B cell (primary cell): ENCODE data around the gene LHFPL6. TPM values are rescaled to one million over a fixed set of nuclear protein-coding genes. Genes with fewer than 3 reads are reported as not detected.

Source experiments
- ATAC-seq: fragments of 200-7000 bp; cut with Tn5 transposase; one replicate; pipeline ENCODE4 v1.10.0; 2021; ENCODE audit warnings: low read depth, mild to moderate bottlenecking, moderate number of reproducible peaks, moderate library complexity
- CTCF ChIA-PET: fragments of 350-600 bp; sonication (Branson Sonifier 250); formaldehyde crosslinking; loops from one replicate; lab custom pipeline; 2021; ENCODE audit warnings: antibody characterized with exemption, inconsistent platforms; lab: Charles Lee
- POLR2A ChIA-PET: fragments of 350-600 bp; sonication (Branson Sonifier 250); formaldehyde crosslinking; loops from one replicate; lab custom pipeline; 2021; ENCODE audit warnings: antibody characterized with exemption; lab: Charles Lee
- DNase-seq: peaks from one replicate; pipeline ENCODE4 v3.0.0; 2013
- H2AFZ ChIP-seq: 2 replicates; pipeline ENCODE4 v1.6.1; 2012; ENCODE audit warnings: mild to moderate bottlenecking, low read depth, low read length; ENCODE audit not compliant: insufficient read depth, poor library complexity, severe bottlenecking
- H3K27ac ChIP-seq, 2 donors: 1 replicate in 1 of 2; 2 replicates in 1 of 2; pipeline ENCODE4 v1.5.1; 2012 to 2013; ENCODE audit warnings: low read length in 2 of 2, mild to moderate bottlenecking in 2 of 2, moderate library complexity in 1 of 2
- H3K27me3 ChIP-seq, 4 experiments: fragments of 200-600 bp in 1 of 4; sonication (generic) in 1 of 4; replicated peaks in 1 of 4; 1 replicate in 2 of 4; 2 replicates in 2 of 4; pipeline versions ENCODE4 v1.6.1 to v1.7.0; 2013 to 2016; ENCODE audit warnings: low read length in 3 of 4, mild to moderate bottlenecking in 2 of 4, mixed read lengths in 1 of 4, moderate library complexity in 1 of 4; ENCODE audit not compliant: insufficient read depth in 4 of 4, control insufficient read depth in 3 of 4; ENCODE audit errors: control extremely low read depth in 1 of 4
- H3K36me3 ChIP-seq, 2 experiments: replicated peaks in 1 of 2; 1 replicate in 1 of 2; 2 replicates in 1 of 2; pipeline versions ENCODE4 v1.6.1 to v1.7.1; 2013; ENCODE audit warnings: low read length in 1 of 2; ENCODE audit not compliant: insufficient read depth in 2 of 2, control insufficient read depth in 1 of 2; ENCODE audit errors: control extremely low read depth in 1 of 2, extremely low read depth in 1 of 2
- H3K4me1 ChIP-seq, 2 donors: fragments of 200-600 bp in 1 of 2; sonication (generic) in 1 of 2; 1 replicate in 1 of 2; 2 replicates in 1 of 2; pipeline versions ENCODE4 v1.5.1 to v1.6.1; 2013 to 2017; ENCODE audit warnings: low read length in 2 of 2; ENCODE audit not compliant: control insufficient read depth in 2 of 2, insufficient read depth in 2 of 2
- H3K4me2 ChIP-seq: replicated peaks from 2 replicates; pipeline ENCODE3; 2012; ENCODE audit warnings: mild to moderate bottlenecking, low read depth, low read length; ENCODE audit not compliant: poor library complexity, severe bottlenecking
- H3K4me3 ChIP-seq, 5 experiments: fragments of 200-600 bp in 1 of 5; sonication (generic) in 1 of 5; 1 replicate in 3 of 5; 2 replicates in 2 of 5; pipeline versions ENCODE4 v1.5.1 to v1.7.0; 2011 to 2016; ENCODE audit warnings: low read length in 4 of 5, mild to moderate bottlenecking in 4 of 5, low read depth in 2 of 5, control low read depth in 1 of 5, moderate library complexity in 1 of 5; ENCODE audit not compliant: insufficient read depth in 1 of 5; ENCODE audit errors: control extremely low read depth in 1 of 5, extremely low read depth in 1 of 5
- H3K79me2 ChIP-seq: fragments of 200-600 bp; sonication (generic); one replicate; pipeline ENCODE4 v1.6.0; 2016; ENCODE audit warnings: low read length; ENCODE audit not compliant: control insufficient read depth, insufficient read depth
- H3K9ac ChIP-seq: fragments of 200-600 bp; sonication (generic); 2 replicates; pipeline ENCODE4 v1.6.1; 2017; ENCODE audit warnings: mild to moderate bottlenecking, low read length, moderate library complexity
- H3K9me3 ChIP-seq, 3 donors: one replicate each; pipeline versions ENCODE4 v1.6.1 to v1.7.1; 2013; ENCODE audit warnings: low read length in 2 of 3; ENCODE audit not compliant: control insufficient read depth in 2 of 3, insufficient read depth in 1 of 3; ENCODE audit errors: control extremely low read depth in 1 of 3
- H4K20me1 ChIP-seq: 2 replicates; pipeline ENCODE4 v1.6.0; 2012; ENCODE audit warnings: mild to moderate bottlenecking, low read length; ENCODE audit not compliant: insufficient read depth, control insufficient read depth, poor library complexity, severe bottlenecking
- H3K27ac Mint-ChIP-seq: one replicate; pipeline ENCODE4 v1.8.0; 2021; ENCODE audit warnings: mixed read lengths
- H3K27me3 Mint-ChIP-seq: one replicate; pipeline ENCODE4 v1.8.0; 2021; ENCODE audit warnings: mixed read lengths
- H3K4me1 Mint-ChIP-seq: one replicate; pipeline ENCODE4 v1.8.0; 2021; ENCODE audit warnings: mixed read lengths
- H3K4me3 Mint-ChIP-seq: one replicate; pipeline ENCODE4 v1.8.0; 2021; ENCODE audit warnings: mixed read lengths
- H3K9me3 Mint-ChIP-seq: one replicate; pipeline ENCODE4 v1.8.0; 2022; ENCODE audit warnings: mixed read lengths; ENCODE audit not compliant: insufficient read depth
- CTCF ChIP-seq: fragments of 200-600 bp; IDR thresholded peaks from one replicate; pipeline ENCODE4 v1.8.0; 2022; ENCODE audit warnings: antibody characterized with exemption, mild to moderate bottlenecking
- EZH2 ChIP-seq: IDR thresholded peaks from 2 replicates; pipeline ENCODE4 v1.6.1; 2012; ENCODE audit warnings: borderline replicate concordance, low read depth, mild to moderate bottlenecking, moderate library complexity, low read length; ENCODE audit not compliant: insufficient read depth, poor library complexity, severe bottlenecking
- intact Hi-C: fragments of 100-400 bp; cut with micrococcal nuclease; formaldehyde crosslinking; loops from one replicate; pipeline ENCODE4 v1.10.0; 2022
- polyA plus RNA-seq: library from polyadenylated mRNA; depleted of rRNA; stranded (reverse); fragments of >200 nt; gene quantifications from 2 replicates; pipeline ENCODE4 v1.2.3, GENCODE V29; 2012
- total RNA-seq, 2 donors: library from RNA; stranded (reverse); fragments of 120-200 nt in 1 of 2; gene quantifications; 1 replicate in 1 of 2; 2 replicates in 1 of 2; pipeline versions ENCODE4 v1.2.3 to v1.2.4, GENCODE V29; 2013 to 2022

Gene LHFPL6
- total and polyA plus RNA-seq, 2 donors (not counting 1 experiment from before 2014, with no cell fraction given): 0.01 TPM; not detected in 1

GRCh38 chr13:39486758-39487157, 116.2 kb downstream of the LHFPL6 start:
- no peak overlapping the region for H3K9ac ChIP-seq
- H3K27me3 ChIP-seq: no peaks in the 10 kb centered on the region
- no peak for ATAC-seq
- POLR2A ChIA-PET: no interaction called here
- no peak for DNase-seq
- H3K36me3 ChIP-seq: no peaks in the 10 kb centered on the region
- no peaks in the 10 kb centered on the region for H3K4me1 ChIP-seq
- H3K4me3 ChIP-seq: no peak overlapping the region
- no peak for TF ChIP-seq CTCF
- TF ChIP-seq EZH2: no peak
- no peaks in the 10 kb centered on the region for H3K79me2 ChIP-seq
- no peaks in the 10 kb centered on the region for H3K9me3 ChIP-seq
- Mint-ChIP-seq H3K27me3 (peaks cover 3% of the 10 kb centered on the region), H3K4me1 (no peaks in the 10 kb centered on the region), H3K27ac (no peak overlapping the region), H3K9me3 (no peaks in the 10 kb centered on the region), H3K4me3 (no peak overlapping the region)
- H3K27ac ChIP-seq: no peak overlapping the region
- H2AFZ ChIP-seq: no peak overlapping the region
- CTCF ChIA-PET: no interaction called here
- intact Hi-C loops: no loop called here
- no peaks in the 10 kb centered on the region for H4K20me1 ChIP-seq
- no peak overlapping the region for H3K4me2 ChIP-seq

- no peak for ATAC-seq
- ChIA-PET CTCF (no interaction called here), POLR2A (no interaction called here)
- no peak overlapping the region for H3K4me2 ChIP-seq
- Mint-ChIP-seq H3K9me3 (no peaks in the 10 kb centered on the region), H3K4me1 (no peaks in the 10 kb centered on the region), H3K27me3 (peaks cover 3% of the 10 kb centered on the region), H3K4me3 (no peak overlapping the region), H3K27ac (no peak overlapping the region)
- H2AFZ ChIP-seq: no peak overlapping the region
- no peak overlapping the region for H3K9ac ChIP-seq
- intact Hi-C loops: no loop called here
- H3K27me3 ChIP-seq: no peaks in the 10 kb centered on the region
- H3K4me3 ChIP-seq: no peak overlapping the region
- no peak overlapping the region for H3K27ac ChIP-seq
- H3K79me2 ChIP-seq: no peaks in the 10 kb centered on the region
- TF ChIP-seq EZH2 (no peak), CTCF (no peak)
- no peaks in the 10 kb centered on the region for H3K9me3 ChIP-seq
- DNase-seq: no peak
- no peaks in the 10 kb centered on the region for H4K20me1 ChIP-seq
- H3K4me1 ChIP-seq: no peaks in the 10 kb centered on the region
- no peaks in the 10 kb centered on the region for H3K36me3 ChIP-seq
Measured at GRCh38 chr13:39485314-39485700, 117.7 kb downstream of the LHFPL6 start.
